ENCODE data around the gene RPL39.

GRCh38 chrX:119757979-119758730 is 33.3 kb downstream of the RPL39 start, which contains the start of gene SOWAHD:
- TF ChIP-seq CTCF (IDR thresholded peaks at IDR 0.05) = no peak
- no peak for TF ChIP-seq POLR2A (IDR thresholded peaks at IDR 0.05)
- no peak for TF ChIP-seq EP300 (IDR thresholded peaks at IDR 0.05)
